Measurements from ENCODE around the gene GNG2. TPM values are rescaled to one million over a fixed set of nuclear protein-coding genes. Genes with fewer than 3 reads are reported as not detected.

GNG2 gene
- total and polyA plus RNA-seq, 2 of the 8 experiments (the other 6 are each of a cell fraction or from before 2014, with no cell fraction given): 8.2 to 17.9 TPM

- FAIRE-seq: no peak
- no peaks in the 10 kb centered on the region for H4K20me1 ChIP-seq (replicated peaks in 1 of 2; ENCODE audit: control insufficient read depth in 1 of 2, insufficient read depth in 2 of 2, low read length in 2 of 2)
- no peak overlapping the region for H2AFZ ChIP-seq (ENCODE audit: low read length)
- WGBS, 2 experiments (ENCODE audit: extremely low coverage in 1 of 2, insufficient coverage in 1 of 2, insufficient read length in 1 of 2, insufficient replicate concordance in 2 of 2, low coverage in 1 of 2, low lambda C conversion rate in 2 of 2, missing lambda C conversion rate in 1 of 2): 90% methylated on average over 7 of the region's 7 CpGs; no CpG with 5 or more reads in 1 of the 2 experiments
- H2BK20ac ChIP-seq (ENCODE audit: low read length): no peak overlapping the region
- no peak overlapping the region for H3K4ac ChIP-seq (replicated peaks; ENCODE audit: insufficient read length, low read depth, low read length)
- no peak overlapping the region for H2BK5ac ChIP-seq (ENCODE audit: low read depth, low read length)
- DNase-seq (ENCODE audit: low read depth in 1 of 2, low spot score in 2 of 2): no peak
- H3K27me3 ChIP-seq (replicated peaks in 1 of 4; ENCODE audit: control insufficient read depth in 3 of 4, extremely low read depth in 1 of 4, insufficient read depth in 3 of 4, low read length in 3 of 4): no peaks in the 10 kb centered on the region
- no peaks in the 10 kb centered on the region for H3K23me2 ChIP-seq (ENCODE audit: low read depth, low read length)
- H2BK15ac ChIP-seq (ENCODE audit: low read length): no peak overlapping the region
- no peak overlapping the region for H4K8ac ChIP-seq (ENCODE audit: extremely low read depth, insufficient read depth, low read length)
- H3K4me1 ChIP-seq (replicated peaks in 1 of 4; ENCODE audit: control insufficient read depth in 3 of 4, insufficient read depth in 4 of 4, low read length in 3 of 4): no peaks in the 10 kb centered on the region
- H4K5ac ChIP-seq (ENCODE audit: insufficient read length, low read depth, low read length): no peak overlapping the region
- H3K36me3 ChIP-seq (ENCODE audit: control insufficient read depth in 2 of 4, insufficient read depth in 4 of 4, low read length in 3 of 4): no peaks in the 10 kb centered on the region
- H3K23ac ChIP-seq (ENCODE audit: insufficient read length): no peak overlapping the region
- H3K9me3 ChIP-seq (ENCODE audit: insufficient read depth in 2 of 2, low read depth in 1 of 2, low read length in 1 of 2): no peaks in the 10 kb centered on the region
- no peak overlapping the region for H3K4me3 ChIP-seq (ENCODE audit: extremely low read depth in 1 of 4, insufficient read depth in 2 of 4, low read depth in 3 of 4, low read length in 4 of 4)
- H2BK12ac ChIP-seq (ENCODE audit: low read depth, low read length): no peak overlapping the region
- no peak overlapping the region for H3K56ac ChIP-seq (replicated peaks; ENCODE audit: insufficient read length, low read depth, low read length)
- H3K79me1 ChIP-seq (ENCODE audit: low read depth, low read length): no peaks in the 10 kb centered on the region
- H3K14ac ChIP-seq (ENCODE audit: insufficient read length): no peak overlapping the region
- no peak overlapping the region for H2BK120ac ChIP-seq (replicated peaks; ENCODE audit: low read depth, low read length)
- CTCF ChIA-PET (ENCODE audit: partially characterized antibody): interaction anchor here (0.6 to 3.0 kb wide), 2 partner anchors 193 to 860 kb away, joined by 3 to 11 read pairs; no protein-coding TSS in a partner anchor
- no peak overlapping the region for H3K27ac ChIP-seq (ENCODE audit: low read depth, low read length)
- H3K18ac ChIP-seq (ENCODE audit: extremely low read depth, low read length): no peak overlapping the region
- H3K9ac ChIP-seq (replicated peaks in 1 of 4; ENCODE audit: extremely low read depth in 1 of 4, low read depth in 3 of 4, low read length in 3 of 4): no peak overlapping the region
- no peaks in the 10 kb centered on the region for H3K79me2 ChIP-seq (ENCODE audit: control insufficient read depth in 1 of 2, insufficient read depth in 2 of 2, low read length in 2 of 2)
- no peak overlapping the region for H3K4me2 ChIP-seq (ENCODE audit: insufficient read depth in 1 of 2, low read depth in 2 of 2, low read length in 2 of 2)
- no peak overlapping the region for H4K91ac ChIP-seq (replicated peaks; ENCODE audit: insufficient read length, low read length)
- no peak overlapping the region for H2AK5ac ChIP-seq (ENCODE audit: low read depth, low read length)
- POLR2A ChIA-PET (ENCODE audit: partially characterized antibody): interaction anchor here (1.3 kb wide), 1 partner anchor 38 kb away, joined by 3 read pairs; no protein-coding TSS in a partner anchor
- TF ChIP-seq BCL11A (IDR thresholded peaks at IDR 0.05; ENCODE audit: low read depth in 2 of 2, low read length in 2 of 2): no peak
These were observed 112.2 kb downstream of the GNG2 start for GRCh38 chr14:51972566-51972965.
